Kidney epithelial cell (primary cell): Measurements from ENCODE around the gene CASZ1. TPM values are rescaled to one million over a fixed set of nuclear protein-coding genes. Genes with fewer than 3 reads are reported as not detected.

Experiments
- DNase-seq: peaks from one replicate; pipeline ENCODE4 v3.0.0-alpha.2; 2010; ENCODE audit warnings: low read depth
- H3K27me3 ChIP-seq: 2 replicates; pipeline ENCODE4 v1.6.0; 2011; ENCODE audit warnings: low read length; ENCODE audit not compliant: control insufficient read depth, insufficient read depth
- H3K36me3 ChIP-seq: 2 replicates; pipeline ENCODE4 v1.5.1; 2011; ENCODE audit warnings: low read length; ENCODE audit not compliant: control insufficient read depth, insufficient read depth
- H3K4me3 ChIP-seq: 2 replicates; pipeline ENCODE4 v1.5.1; 2011; ENCODE audit warnings: low read depth, mild to moderate bottlenecking, control low read depth, low read length
- total RNA-seq: library from RNA; depleted of rRNA; stranded (reverse); fragments of >200 nt; gene quantifications from 2 replicates; pipeline ENCODE4 v1.2.3, GENCODE V29; 2015
- TF ChIP-seq, protein P1 (sequence below): IDR thresholded peaks from 2 replicates; pipeline ENCODE4 v1.5.1; 2011; ENCODE audit warnings: mild to moderate bottlenecking, moderate library complexity, low read length, control low read depth, inconsistent platforms; ENCODE audit not compliant: insufficient read depth, poor library complexity, severe bottlenecking

CASZ1 gene
- total RNA-seq, 1 donor from 2014 or later: 28.2 TPM

DNA sequence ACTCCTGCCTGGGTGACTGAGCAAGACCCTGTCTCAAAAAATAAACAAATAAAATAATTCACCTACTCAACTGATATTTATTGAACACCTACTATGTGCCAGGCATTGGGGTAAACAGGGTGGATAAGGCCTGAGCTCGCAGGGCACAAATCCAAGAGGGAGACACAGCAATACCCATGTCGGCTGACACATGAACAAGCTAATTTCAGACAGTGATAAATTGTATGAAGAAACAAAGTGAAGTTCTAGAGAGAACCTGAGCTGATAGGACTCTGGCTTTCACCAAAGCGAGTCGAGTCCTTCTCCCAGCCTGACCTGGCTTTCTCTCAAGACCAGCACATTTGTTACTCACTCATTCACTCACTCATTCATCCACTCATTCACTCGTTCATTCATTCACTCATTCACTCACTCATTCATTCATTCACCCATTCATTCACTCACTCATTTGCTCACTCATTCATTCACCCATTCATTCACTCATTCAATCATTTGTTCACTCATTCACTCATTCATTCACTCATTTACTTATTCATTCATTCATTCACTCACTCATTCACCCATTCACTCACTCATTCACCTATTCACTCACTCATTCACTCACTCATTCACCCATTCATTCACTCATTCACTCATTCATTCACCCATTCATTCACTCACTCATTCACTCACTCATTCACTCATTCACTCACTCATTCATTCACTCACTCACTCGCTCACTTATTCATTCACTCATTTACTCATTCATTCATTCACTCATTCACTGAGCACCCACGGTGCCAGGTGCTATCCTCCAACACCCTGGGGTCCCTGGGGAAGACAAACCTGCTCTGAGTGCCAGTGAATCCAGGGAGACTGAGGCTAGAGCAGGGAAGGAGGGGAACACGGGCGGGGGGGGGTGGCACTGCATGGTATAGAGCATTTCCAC lies 37.4 kb upstream of the CASZ1 start:
- Histone ChIP-seq H3K4me3 (no peak overlapping the region), H3K27me3 (peaks cover 38% of the 10 kb centered on the region), H3K36me3 (no peaks in the 10 kb centered on the region)
- DNase-seq: no peak
- TF ChIP-seq, protein P1, sequence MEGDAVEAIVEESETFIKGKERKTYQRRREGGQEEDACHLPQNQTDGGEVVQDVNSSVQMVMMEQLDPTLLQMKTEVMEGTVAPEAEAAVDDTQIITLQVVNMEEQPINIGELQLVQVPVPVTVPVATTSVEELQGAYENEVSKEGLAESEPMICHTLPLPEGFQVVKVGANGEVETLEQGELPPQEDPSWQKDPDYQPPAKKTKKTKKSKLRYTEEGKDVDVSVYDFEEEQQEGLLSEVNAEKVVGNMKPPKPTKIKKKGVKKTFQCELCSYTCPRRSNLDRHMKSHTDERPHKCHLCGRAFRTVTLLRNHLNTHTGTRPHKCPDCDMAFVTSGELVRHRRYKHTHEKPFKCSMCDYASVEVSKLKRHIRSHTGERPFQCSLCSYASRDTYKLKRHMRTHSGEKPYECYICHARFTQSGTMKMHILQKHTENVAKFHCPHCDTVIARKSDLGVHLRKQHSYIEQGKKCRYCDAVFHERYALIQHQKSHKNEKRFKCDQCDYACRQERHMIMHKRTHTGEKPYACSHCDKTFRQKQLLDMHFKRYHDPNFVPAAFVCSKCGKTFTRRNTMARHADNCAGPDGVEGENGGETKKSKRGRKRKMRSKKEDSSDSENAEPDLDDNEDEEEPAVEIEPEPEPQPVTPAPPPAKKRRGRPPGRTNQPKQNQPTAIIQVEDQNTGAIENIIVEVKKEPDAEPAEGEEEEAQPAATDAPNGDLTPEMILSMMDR: no peak

DNA sequence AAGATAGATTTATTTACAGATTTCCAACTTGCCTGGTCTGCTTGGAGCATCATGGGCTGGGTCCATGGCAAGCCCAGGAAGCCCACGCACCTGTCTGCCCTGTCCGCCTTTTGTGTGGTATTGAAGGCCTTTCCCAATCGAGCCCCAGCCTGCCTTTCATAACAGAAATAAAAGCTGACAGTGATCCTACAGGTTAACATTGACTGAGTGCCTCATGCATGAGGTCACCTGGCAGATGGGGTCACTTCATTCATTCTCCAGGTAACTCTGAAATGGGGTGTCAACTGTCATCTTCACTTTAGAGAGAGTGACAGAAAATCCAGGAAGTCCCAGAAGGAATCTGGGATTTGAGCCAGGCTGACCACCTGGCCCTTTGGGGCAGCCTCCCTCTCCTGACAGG lies 36.3 kb upstream of the CASZ1 start:
- no peak for DNase-seq
- TF ChIP-seq, protein P1: no peak
- H3K27me3 ChIP-seq: peaks cover 50% of the 10 kb centered on the region

DNA sequence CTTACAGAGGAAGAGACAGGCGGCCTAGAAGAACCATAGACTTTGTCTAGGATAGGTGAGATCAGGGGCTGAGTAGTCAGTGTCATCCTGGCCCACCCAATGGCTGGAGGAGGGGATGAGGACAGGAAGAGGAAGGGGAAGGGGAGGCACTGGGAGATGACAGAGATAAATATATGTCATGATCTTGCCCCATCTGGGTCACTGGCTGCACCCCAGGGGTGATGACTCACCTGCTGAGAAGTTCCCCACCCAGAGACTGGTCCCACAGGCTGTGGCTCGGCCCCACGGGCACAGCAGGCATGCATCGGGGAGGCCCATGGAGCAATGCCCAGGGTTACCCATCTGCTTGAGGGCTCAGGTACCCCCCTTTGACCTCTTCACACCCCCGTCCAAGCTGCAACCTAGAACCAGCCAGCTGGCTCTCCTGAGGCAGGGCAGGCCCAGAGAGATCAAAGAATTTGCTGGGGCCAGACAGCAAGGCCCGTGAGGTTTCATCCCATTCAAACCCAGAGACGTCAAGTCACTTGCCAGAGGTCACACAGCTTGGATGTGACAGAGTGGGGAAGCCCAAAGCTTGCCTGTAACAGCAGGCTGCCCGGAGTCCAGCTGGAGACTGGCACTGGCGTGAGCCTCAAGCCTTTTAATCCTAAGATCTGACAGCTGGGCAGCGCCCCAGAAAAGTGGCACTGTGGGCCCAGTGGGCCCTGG lies 34.7 kb upstream of the CASZ1 start:
- DNase-seq: no peak
- H3K4me3 ChIP-seq: no peak overlapping the region
- TF ChIP-seq, protein P1: no peak
- peaks cover 49% of the 10 kb centered on the region for H3K27me3 ChIP-seq
- no peaks in the 10 kb centered on the region for H3K36me3 ChIP-seq

More for the DNA sequence above, 36.3 kb upstream of the CASZ1 start:
- Histone ChIP-seq H3K4me3 (no peak overlapping the region), H3K36me3 (no peaks in the 10 kb centered on the region)

DNA sequence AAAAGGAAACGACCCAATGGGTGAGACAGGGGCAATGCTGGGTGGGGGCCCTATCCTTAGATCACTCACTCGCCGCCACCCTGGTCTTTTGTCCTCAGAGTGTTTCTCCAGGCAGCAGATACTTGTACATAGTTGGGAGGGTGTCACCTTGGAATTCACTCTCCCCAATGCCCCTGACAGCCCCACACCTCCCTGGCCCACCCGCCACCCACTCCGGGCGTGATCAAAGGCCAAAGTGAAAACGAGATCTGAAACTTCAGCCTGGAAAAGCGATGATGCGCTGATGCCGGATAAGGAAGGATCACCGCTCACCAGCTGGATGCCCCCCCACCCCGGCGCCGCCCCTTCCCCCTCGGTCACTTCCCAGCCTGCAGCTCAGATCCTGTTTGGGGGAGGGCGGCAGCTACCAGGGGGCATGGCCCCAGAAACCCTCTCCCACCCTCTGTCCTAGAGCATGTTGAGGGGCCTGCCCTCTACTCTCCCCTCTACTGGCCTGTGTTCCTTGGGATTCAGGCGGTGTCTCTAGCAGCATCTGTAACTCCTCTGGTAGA lies 33.6 kb upstream of the CASZ1 start:
- Histone ChIP-seq H3K4me3 (no peak overlapping the region), H3K27me3 (peaks cover 40% of the 10 kb centered on the region), H3K36me3 (no peaks in the 10 kb centered on the region)
- no peak for DNase-seq
- TF ChIP-seq, protein P1: no peak

DNA sequence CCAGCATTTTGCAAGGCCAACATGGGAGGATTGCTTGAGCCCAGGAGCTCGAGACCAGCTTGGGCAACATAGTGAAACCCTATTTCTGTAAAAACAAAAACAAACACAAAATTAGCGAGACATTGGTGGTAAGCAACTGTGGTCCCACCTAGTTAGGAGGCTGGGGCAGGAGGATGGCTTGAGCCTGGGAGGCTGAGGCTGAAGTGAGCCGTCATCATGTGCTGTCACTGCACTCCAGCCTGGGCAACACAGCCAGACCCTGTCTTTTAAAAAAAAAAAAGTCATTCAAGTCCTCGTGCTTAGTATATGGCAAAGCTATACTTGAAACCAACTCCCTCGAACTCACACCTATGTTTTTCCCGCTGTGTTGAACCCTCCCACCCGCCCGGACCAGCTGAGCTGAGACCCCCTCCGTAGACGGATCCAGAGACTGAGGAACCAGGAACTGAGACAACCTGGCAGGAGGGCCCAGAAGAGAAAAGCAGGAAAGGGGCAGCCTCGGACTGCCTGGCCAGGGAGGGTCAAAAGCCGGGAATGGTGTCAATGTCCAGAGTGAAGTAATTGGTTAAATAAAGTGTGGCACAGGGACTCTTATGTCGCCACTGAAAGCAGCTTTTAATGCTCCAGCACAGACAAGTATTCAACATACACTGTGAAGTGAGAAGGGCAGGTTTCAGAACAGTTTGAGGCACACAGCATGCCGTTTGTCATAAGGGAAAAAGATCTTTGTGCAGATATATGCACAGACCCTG lies 32.8 kb upstream of the CASZ1 start:
- no peak overlapping the region for H3K4me3 ChIP-seq
- TF ChIP-seq, protein P1: no peak
- no peaks in the 10 kb centered on the region for H3K36me3 ChIP-seq
- peaks cover 35% of the 10 kb centered on the region for H3K27me3 ChIP-seq
- DNase-seq: no peak
